GM12864 (cell line): ENCODE data around the gene RASL10A.
"Not testable (repeated sequence)": the region's sequence is repeated elsewhere in the genome, so short reads cannot be mapped to it uniquely, and the experiment has no call there.

Experiments used
- DNase-seq: peaks from one replicate; pipeline ENCODE4 v3.0.0-alpha.2; 2011; ENCODE audit warnings: low read depth
- H3K4me3 ChIP-seq: 2 replicates; pipeline ENCODE4 v1.5.1; 2011; ENCODE audit warnings: mild to moderate bottlenecking, low read depth, low read length, control low read depth
- CTCF ChIP-seq: IDR thresholded peaks from 2 replicates; pipeline ENCODE4 v1.5.1; 2011; ENCODE audit warnings: low read depth, mild to moderate bottlenecking, moderate library complexity, low read length, control low read depth, inconsistent platforms; ENCODE audit errors: missing control alignments

RASL10A gene

GRCh38 chr22:29351042-29351441 lies 35.5 kb upstream of the RASL10A start:
- H3K4me3 ChIP-seq: no peak overlapping the region
- no peak for DNase-seq
- TF ChIP-seq CTCF: no peak

- no peak overlapping the region for H3K4me3 ChIP-seq
- DNase-seq: no peak
- no peak for TF ChIP-seq CTCF
These were observed 33.5 kb upstream of the RASL10A start for GRCh38 chr22:29348956-29349355.

GRCh38 chr22:29348041-29348440 lies 32.5 kb upstream of the RASL10A start:
- no peak overlapping the region for H3K4me3 ChIP-seq
- TF ChIP-seq CTCF: no peak
- DNase-seq: no peak

- no peak for DNase-seq
- no peak overlapping the region for H3K4me3 ChIP-seq
These were observed 31.2 kb upstream of the RASL10A start for GRCh38 chr22:29346659-29347058.

GRCh38 chr22:29345932-29346331 lies 30.4 kb upstream of the RASL10A start:
- H3K4me3 ChIP-seq: no peak overlapping the region
- TF ChIP-seq CTCF: no peak
- DNase-seq: no peak

More at GRCh38 chr22:29346659-29347058, 31.2 kb upstream of the RASL10A start:
- TF ChIP-seq CTCF: no peak

- H3K4me3 ChIP-seq: not testable (repeated sequence)
These were observed 29.4 kb upstream of the RASL10A start for GRCh38 chr22:29344889-29345288.

GRCh38 chr22:29344137-29344536 lies 28.6 kb upstream of the RASL10A start:
- DNase-seq: no peak

More at GRCh38 chr22:29344889-29345288, 29.4 kb upstream of the RASL10A start:
- not testable (repeated sequence) for DNase-seq

More at GRCh38 chr22:29344137-29344536, 28.6 kb upstream of the RASL10A start:
- H3K4me3 ChIP-seq: no peak overlapping the region
- no peak for TF ChIP-seq CTCF
